Measurements from ENCODE around the gene CNDP2.

Gene CNDP2

GRCh38 chr18:74571895-74572680 lies 75.9 kb downstream of the CNDP2 start:
- DNase-seq (ENCODE audit: low spot score) = no peak

- DNase-seq (ENCODE audit: low spot score) = no peak
Observed at GRCh38 chr18:74573053-74573452, 76.9 kb downstream of the CNDP2 start.

All from HuH-7.5 (cell line).